GM11168 (cell line): ENCODE results near the gene LRRC45.

ENCODE experiments used
- in situ Hi-C: fragments of 300-500 bp; cut with MboI; formaldehyde crosslinking; loops from one replicate; pipeline ENCODE4 v1.12.0; 2022; ENCODE audit warnings: low sequenced_read_pairs; ENCODE audit not compliant: unreplicated experiment

LRRC45 gene

DNA sequence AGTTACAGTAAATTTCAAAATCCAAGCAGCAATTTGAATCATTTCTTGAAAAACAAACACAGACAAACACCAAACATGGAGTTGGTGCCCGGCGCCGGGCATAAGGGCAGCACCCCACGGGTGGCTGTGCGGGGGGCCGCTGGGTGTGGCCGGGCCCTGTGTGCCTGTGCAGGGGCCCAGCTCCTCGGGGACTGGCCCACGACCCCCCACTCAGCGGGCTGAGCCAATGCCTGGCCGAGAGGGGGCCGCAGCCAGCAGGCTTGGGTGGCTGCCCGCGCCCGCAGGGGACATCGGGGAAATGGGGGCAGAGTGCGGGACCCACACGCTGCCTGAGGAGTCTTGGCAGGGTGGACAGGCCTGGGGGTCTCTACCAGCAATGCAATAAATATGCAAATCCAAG lies 55.3 kb downstream of the LRRC45 start:
- in situ Hi-C loops = no loop called here

GRCh38 chr17:82079001-82079677 lies 56.0 kb downstream of the LRRC45 start:
- in situ Hi-C loops = no loop called here

DNA sequence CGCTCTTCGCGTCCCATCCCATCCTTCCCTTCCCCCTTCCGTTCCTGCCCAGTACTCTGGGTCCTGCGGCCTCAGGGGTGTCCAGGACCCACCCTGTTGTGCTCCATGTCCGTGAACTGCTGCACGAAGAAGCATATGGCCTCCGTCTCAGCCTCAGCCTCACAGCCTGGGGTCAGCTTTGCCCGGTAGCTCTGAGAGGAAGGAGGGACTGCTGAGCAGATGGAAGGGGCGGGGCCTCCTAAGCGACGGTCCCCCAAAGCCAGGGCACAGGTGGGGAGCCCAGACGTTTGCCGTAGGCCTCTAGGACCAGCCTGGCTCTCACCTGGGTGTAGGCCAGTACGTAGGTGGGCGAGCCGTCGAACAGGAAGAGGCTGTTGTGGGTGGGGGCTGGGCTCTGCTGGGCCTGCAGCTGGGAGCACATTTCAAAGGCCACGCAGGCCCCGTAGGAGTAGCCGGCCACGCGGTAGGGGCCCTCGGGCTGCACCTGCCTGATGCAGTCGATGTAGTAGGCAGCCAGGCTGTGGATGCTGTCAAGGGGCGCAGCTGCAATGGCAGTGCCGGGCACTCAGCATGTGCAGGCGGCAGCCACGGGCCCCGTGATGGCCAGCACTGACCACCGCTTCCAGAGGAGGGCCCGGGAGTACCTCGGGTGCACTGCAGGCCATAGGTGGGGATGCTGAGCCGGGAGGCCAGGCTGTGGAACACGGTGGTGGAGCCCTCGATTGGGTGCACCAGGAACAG lies 57.1 kb downstream of the LRRC45 start:
- in situ Hi-C loops = no loop called here
